ENCODE measurements around the gene P2RY11.

The P2RY11 gene

DNA sequence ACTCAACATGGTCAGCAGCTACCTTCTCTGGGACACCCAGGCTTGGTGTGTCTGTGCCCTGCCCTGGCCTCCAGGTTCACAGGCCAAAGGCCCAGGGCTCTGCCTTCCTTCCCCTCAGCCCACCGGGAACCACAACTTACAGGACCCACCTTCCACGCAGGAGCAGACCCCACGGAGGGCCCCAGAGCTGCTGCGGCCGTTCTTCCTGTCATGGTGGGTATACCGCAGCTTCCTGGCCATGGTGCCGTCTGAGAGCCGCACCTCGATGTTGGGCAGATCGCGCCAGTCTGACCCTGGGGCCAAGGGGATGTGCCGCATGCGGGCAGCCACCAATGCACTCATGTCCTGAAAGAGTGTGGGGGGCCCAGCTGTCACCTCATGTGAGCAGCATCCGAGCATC lies 25.4 kb downstream of the P2RY11 start:
- Mint-ChIP-seq H3K27ac (no peak overlapping the region), H3K36me3 (ENCODE audit: low read depth) (peaks cover 36% of the 10 kb centered on the region), H3K4me3 (no peak overlapping the region), H3K9me3 (no peaks in the 10 kb centered on the region), H3K27me3 (no peaks in the 10 kb centered on the region), H3K4me1 (no peaks in the 10 kb centered on the region)
- no peak for DNase-seq
- ATAC-seq = no peak

DNA sequence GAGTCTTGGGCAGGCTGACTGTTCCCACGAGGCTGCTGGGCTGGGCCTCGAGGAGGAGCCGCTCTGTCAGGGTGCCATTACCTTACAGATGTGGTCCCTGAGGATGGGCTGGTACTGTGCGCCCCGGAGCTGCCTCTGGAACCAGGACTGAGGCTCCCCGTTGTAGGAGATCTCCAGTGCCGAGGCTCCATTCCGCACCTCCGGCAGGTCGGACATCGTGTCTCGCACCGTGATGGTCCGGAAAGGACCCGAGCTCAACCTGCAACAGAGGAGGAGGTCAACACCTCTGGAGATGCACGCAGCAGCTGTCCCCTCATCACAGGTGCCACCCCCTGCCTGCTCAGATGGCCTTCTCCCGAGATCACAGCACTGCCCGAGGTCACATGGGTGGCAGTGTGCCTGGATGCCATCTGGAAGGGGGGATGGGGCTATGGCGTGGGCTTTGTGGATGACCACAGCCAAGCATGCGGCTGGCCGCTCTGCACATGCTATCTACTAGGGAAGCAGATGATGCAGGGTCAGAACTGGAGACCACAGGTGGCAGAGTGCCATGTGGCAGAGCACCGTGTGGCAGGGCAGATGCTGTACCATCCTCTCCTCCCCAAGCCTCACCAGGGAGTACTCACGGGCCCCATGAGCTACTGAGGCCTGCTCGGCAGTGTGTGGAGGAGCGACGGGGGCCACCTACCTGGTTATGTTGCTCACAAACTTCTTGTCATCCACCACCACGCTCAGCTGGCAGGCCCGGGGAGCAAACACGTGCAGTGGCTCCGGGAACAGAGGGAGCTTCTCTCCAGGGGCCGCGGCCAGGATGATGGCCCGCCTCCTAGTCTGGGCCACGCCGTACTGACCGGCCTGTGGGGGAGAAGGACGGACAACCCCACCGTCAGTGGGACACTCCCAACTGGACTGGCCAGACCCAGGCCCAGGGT lies 26.5 kb downstream of the P2RY11 start:
- no peak for ATAC-seq
- H3K27ac Mint-ChIP-seq = no peak overlapping the region
- peaks cover 37% of the 10 kb centered on the region for H3K36me3 Mint-ChIP-seq (ENCODE audit: low read depth)
- H3K4me3 Mint-ChIP-seq = no peak overlapping the region
- DNase-seq = no peak
- H3K4me1 Mint-ChIP-seq = peaks cover 3% of the 10 kb centered on the region
- no peaks in the 10 kb centered on the region for H3K9me3 Mint-ChIP-seq
- H3K27me3 Mint-ChIP-seq = no peaks in the 10 kb centered on the region

DNA sequence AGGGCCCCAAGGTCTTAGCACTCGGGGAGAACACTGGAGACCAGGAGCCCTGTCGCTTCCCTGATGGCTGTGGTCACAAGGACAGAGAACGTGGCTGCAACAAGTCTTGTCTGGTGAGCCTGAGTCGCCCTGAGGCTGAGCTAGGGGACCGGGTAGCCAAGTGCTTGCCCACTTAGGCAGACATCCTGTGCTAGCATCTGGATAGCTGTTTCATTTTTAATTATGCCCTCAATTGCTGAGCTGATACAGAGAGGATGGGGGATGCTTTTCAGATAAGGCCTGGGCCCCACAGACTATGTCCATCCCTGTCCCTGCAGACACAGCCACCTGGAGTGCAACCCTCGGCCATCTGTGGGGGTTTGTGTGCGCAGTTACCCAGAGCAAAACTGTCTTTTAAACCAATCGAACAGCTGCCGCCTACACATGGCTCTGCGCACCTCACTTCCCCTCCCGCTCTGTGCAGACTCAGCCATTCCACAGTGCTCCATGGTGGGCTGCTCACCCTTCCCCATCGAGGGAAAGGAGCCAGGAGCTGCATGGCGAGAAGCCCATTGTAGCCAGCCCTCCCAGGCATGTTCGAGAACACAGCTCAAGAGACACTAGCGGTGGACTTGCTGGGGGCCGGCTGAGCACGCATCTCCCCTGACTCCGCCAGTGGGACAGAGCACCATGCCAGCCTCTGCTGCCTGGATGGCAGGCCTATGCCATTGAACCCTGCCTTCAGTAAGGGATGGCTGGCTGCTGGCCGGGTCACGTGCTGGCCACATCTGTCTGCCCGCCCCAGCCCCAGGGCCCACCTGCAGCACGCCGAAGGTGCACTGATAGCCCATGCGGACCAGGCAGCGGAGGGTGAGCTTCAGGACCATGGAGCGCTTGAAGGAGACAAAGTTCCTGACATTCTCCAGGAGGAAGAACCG lies 27.6 kb downstream of the P2RY11 start:
- no peak for ATAC-seq
- Mint-ChIP-seq H3K27ac (no peak overlapping the region), H3K27me3 (no peaks in the 10 kb centered on the region), H3K9me3 (no peaks in the 10 kb centered on the region), H3K36me3 (ENCODE audit: low read depth) (peaks cover 43% of the 10 kb centered on the region), H3K4me1 (peaks cover 11% of the 10 kb centered on the region), H3K4me3 (no peak overlapping the region)
- no peak for DNase-seq

DNA sequence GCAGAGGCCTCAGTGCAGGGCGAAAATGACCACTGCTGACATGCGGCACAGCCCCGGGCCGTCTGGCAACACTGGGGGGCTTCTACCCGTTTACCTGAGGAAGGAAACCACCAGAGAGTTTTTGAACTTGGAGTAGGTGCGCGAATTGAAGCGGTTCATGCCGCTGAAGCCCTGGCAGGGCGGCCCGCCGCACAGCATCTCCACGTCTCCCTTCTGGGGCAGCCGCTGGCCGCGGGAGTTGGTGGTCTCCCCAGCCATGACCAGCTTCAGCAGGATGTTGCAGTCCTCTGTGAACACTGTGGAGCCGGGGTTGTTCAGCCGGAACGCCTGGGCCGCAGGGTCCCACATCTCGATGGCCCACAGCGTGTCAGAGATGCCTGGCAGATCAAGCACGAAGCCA lies 28.5 kb downstream of the P2RY11 start:
- H3K36me3 Mint-ChIP-seq (ENCODE audit: low read depth) = peaks cover 48% of the 10 kb centered on the region

DNA sequence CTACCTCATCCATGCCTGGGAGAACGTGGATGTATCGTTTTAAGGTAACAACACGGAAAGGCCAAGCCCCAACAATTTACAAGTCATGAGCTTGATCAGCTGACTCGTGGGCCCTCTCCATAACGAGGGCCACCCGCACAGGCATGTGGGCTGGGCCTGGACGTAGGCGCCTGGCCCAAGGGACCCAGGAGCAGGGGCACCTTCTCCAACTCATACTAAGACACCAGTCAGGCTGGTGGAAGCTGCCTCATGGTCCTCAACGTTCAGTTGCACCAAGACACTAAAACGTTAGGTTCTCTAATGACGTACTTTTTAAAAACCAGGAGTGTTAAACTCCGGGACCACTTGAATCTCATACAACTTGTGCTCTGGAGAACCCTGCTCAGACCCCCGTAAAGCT lies 30.0 kb downstream of the P2RY11 start:
- no peak overlapping the region for H3K4me3 Mint-ChIP-seq
- H3K36me3 Mint-ChIP-seq (ENCODE audit: low read depth) = peaks cover 60% of the 10 kb centered on the region
- H3K4me1 Mint-ChIP-seq = peaks cover 20% of the 10 kb centered on the region
- ATAC-seq (no peak), DNase-seq (no peak)
- no peaks in the 10 kb centered on the region for H3K27me3 Mint-ChIP-seq
- H3K9me3 Mint-ChIP-seq = no peaks in the 10 kb centered on the region
- H3K27ac Mint-ChIP-seq = no peak overlapping the region

More for the DNA sequence above, 28.5 kb downstream of the P2RY11 start:
- Mint-ChIP-seq H3K4me1 (peaks cover 13% of the 10 kb centered on the region), H3K4me3 (no peak overlapping the region), H3K9me3 (no peaks in the 10 kb centered on the region), H3K27ac (no peak overlapping the region), H3K27me3 (no peaks in the 10 kb centered on the region)
- ATAC-seq (no peak), DNase-seq (no peak)

DNA sequence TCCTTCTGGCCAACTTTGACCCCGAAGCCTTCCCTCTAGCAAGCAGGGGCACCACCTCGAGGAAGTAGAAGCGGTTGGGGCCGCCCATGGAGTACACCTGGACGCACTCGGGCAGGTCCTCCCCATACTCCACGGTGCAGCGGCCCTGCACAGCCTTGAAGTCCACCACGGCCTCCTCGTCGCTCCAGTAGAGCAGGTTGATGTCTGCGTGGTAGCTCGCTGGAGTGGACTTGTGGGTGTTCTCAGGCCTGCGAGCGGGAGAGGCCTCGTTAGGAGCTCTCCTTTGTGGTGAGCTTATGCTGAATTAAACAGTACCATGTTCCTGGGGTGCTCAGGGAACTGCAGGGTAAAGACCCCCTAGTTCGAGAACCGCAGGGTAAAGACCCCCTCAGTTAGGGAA lies 30.5 kb downstream of the P2RY11 start:
- Mint-ChIP-seq H3K9me3 (no peaks in the 10 kb centered on the region), H3K36me3 (ENCODE audit: low read depth) (peaks cover 61% of the 10 kb centered on the region), H3K4me1 (peaks cover 20% of the 10 kb centered on the region), H3K4me3 (no peak overlapping the region), H3K27me3 (no peaks in the 10 kb centered on the region), H3K27ac (no peak overlapping the region)
- ATAC-seq = no peak
- DNase-seq = no peak

DNA sequence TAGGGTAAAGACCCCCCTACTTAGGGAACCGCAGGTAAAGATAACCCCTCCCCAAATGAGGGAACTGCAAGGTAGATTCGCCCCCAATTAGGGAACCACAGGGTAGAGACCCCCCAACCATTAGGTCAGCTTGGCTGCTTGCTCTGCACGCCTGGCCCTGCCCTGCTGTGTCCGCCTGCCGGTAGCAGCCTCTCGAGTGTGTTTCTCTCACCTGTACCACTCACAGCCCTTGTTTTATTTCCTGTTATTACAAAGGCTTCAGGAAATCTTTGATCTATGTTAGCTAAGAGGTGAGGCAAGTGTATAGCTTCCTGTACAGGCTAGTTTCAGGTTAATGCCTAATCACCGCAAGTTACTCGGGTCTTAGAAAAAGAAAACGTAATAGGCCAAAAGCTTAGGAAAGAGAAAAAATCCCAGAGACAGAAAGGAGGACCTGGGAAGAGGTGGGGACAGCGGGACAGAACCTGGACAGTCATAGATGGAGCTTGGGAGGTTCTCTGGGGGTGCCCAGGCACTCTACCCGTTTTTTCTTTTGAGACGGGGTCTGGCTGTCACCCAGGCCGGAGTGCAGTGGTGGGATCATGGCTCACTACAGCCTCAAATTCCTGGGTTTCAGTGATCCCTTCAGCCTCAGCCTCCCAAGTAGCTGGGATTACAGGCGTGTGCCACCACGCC lies 31.3 kb downstream of the P2RY11 start:
- Mint-ChIP-seq H3K27me3 (no peaks in the 10 kb centered on the region), H3K9me3 (no peaks in the 10 kb centered on the region), H3K27ac (peak overlapping the region; percentile 71), H3K4me3 (no peak overlapping the region), H3K36me3 (ENCODE audit: low read depth) (peaks cover 61% of the 10 kb centered on the region), H3K4me1 (peaks cover 20% of the 10 kb centered on the region)
- ATAC-seq (no peak), DNase-seq (no peak)

DNA sequence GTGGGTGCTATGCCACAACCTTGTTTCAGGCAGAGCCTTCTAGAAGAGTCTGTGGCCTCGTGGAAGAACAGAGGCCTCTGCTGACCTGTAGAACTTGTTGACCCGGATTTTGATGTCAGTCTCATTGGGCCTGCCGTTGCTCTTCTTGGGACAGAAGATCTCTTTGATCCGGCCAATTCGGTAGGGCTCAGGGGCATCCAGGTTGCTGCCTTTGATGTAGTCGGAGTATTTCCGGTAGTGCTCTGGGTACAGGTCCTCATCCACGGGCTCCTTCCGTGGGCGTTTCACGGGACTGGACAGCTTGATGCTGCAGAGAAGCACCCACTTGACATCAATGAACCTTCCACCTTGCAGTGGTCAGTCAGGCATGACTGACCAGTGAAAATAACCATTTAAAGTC lies 32.2 kb downstream of the P2RY11 start:
- Mint-ChIP-seq H3K36me3 (ENCODE audit: low read depth) (peaks cover 66% of the 10 kb centered on the region), H3K4me1 (peaks cover 20% of the 10 kb centered on the region), H3K27ac (peak overlapping the region; percentile 71), H3K27me3 (no peaks in the 10 kb centered on the region), H3K4me3 (no peak overlapping the region), H3K9me3 (no peaks in the 10 kb centered on the region)
- DNase-seq = no peak
- ATAC-seq = no peak

DNA sequence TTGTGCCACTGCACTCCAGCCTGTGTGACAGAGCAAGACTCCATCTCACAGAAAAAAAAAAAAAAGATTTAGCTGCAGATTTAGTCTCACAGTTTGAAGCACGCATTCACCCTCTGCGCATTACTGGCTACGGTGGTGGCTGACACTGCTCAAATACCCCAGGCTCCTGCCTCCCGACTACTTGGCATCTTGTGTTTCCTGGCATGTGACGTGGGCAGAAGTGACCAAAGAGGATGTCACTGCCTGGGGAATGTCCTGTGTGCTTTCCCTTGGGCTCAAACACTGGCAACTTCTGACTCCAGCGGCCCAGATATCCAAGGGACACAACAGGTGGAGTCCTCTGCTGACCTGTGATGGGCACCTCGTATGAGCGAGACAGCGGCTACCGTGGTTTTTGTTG lies 32.9 kb downstream of the P2RY11 start:
- no peaks in the 10 kb centered on the region for H3K27me3 Mint-ChIP-seq
- no peak overlapping the region for H3K4me3 Mint-ChIP-seq
- DNase-seq = no peak
- H3K36me3 Mint-ChIP-seq (ENCODE audit: low read depth) = peaks cover 68% of the 10 kb centered on the region
- no peak for ATAC-seq
- peaks cover 20% of the 10 kb centered on the region for H3K4me1 Mint-ChIP-seq
- no peaks in the 10 kb centered on the region for H3K9me3 Mint-ChIP-seq
- peak overlapping the region; percentile 46 for H3K27ac Mint-ChIP-seq

DNA sequence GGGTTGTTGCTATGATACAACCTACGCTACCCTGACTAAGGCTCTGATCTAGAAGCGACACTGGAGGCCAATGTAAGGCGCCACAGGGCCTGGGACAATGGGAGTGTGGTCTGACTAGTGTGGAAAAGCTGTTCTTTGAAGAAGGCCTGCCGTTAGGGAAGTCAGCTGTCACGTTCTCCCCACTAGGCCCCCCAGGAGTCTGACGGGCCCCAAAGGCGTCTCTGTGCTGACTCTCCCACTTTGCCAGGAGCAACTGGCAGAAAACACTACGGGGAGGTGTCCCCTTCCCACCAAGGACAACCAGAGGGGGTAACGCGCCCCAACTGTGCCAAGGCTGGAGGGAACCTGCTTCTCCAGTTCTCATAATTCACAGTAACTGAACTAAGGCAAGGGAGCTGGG lies 33.5 kb downstream of the P2RY11 start:
- ATAC-seq = peak; percentile 16
- Mint-ChIP-seq H3K9me3 (no peaks in the 10 kb centered on the region), H3K4me1 (peaks cover 20% of the 10 kb centered on the region), H3K27ac (peak overlapping the region; percentile 46), H3K27me3 (no peaks in the 10 kb centered on the region), H3K36me3 (ENCODE audit: low read depth) (peaks cover 70% of the 10 kb centered on the region), H3K4me3 (no peak overlapping the region)
- DNase-seq = no peak

DNA sequence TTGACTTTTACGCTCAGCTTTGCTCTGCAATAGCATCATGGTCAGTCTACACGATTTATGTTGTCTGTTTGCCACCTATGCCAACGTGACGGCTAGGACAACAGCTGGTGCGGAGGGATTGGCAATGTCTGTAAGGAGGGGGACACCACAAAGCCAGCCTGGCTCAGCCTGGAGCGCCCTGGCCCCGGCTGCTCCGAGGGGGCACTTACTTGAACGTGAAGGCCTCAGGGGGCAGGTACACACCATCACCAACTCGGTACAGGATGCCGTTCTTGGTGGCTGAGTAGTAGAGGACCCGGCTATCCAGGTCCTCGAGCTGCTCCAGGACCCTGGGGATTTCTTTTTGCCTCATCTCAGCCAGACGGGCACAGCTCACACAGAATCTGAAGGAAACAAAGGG lies 34.6 kb downstream of the P2RY11 start:
- Mint-ChIP-seq H3K27ac (peak overlapping the region; percentile 9), H3K36me3 (ENCODE audit: low read depth) (peaks cover 72% of the 10 kb centered on the region), H3K4me1 (peaks cover 20% of the 10 kb centered on the region), H3K4me3 (no peak overlapping the region), H3K27me3 (no peaks in the 10 kb centered on the region), H3K9me3 (no peaks in the 10 kb centered on the region)
- no peak for DNase-seq
- no peak for ATAC-seq

DNA sequence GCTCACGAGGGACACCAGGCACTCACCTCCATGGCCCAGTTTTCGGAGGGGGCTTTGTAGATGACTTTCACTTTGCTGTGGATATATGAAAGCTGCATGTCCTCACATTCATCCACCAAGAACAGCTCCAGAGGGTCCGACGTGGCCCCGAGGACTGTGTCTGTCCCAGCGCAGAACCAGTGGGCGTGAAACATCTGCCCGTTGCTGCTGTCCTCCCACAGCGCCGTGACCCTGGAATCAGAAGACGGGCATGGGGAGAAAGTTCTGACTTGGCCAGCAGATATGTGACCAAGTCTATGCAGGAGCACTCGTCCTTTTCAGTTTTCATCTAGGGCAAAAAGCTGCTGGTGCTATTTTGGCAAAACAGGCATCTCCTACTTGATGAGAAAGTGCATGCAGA lies 37.9 kb downstream of the P2RY11 start:
- Mint-ChIP-seq H3K27ac (no peak overlapping the region), H3K4me1 (peaks cover 9% of the 10 kb centered on the region), H3K4me3 (no peak overlapping the region), H3K9me3 (no peaks in the 10 kb centered on the region), H3K27me3 (no peaks in the 10 kb centered on the region), H3K36me3 (ENCODE audit: low read depth) (peaks cover 76% of the 10 kb centered on the region)
- no peak for DNase-seq
- no peak for ATAC-seq

DNA sequence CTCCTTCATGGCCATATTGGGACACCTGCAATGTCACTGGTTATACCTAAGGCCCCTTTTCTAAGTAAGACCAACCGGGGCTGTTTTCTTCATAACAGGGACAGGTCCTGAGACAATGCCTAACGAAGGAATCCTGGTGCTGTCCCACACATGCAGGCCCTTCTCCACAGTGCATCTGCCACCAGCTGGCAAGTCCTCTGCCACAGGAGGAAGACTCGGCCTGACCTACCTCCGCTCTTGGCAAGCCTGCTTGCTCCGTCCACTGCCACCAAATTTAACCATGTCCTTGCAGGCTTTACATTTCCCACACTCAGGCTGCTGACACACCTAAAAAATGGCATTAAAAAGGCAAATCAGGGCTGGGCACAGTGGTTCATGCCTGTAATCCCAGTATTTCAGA lies 40.0 kb downstream of the P2RY11 start:
- Mint-ChIP-seq H3K27me3 (no peaks in the 10 kb centered on the region), H3K4me3 (no peak overlapping the region), H3K27ac (no peak overlapping the region), H3K36me3 (ENCODE audit: low read depth) (peaks cover 75% of the 10 kb centered on the region), H3K9me3 (no peaks in the 10 kb centered on the region), H3K4me1 (no peaks in the 10 kb centered on the region)
- ATAC-seq (no peak), DNase-seq (no peak)

DNA sequence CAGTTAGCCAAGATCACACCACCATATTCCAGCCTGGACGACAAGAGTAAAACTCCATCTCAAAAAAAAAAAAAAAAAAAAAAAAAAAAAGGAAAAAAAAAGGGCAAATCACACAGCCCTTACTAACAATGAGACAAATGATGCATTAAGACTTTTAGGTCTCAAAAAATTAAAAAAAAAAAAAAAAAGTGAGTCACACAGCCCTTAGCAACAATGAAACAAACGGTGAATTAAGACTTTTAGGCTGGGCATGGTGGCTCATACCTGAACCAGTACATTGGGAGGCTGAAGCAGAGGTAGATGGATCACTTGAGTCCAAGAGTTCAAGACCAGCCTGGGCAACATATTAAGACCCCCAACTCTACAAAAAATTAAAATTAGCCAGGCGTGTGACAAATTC lies 40.6 kb downstream of the P2RY11 start:
- Mint-ChIP-seq H3K27ac (no peak overlapping the region), H3K36me3 (ENCODE audit: low read depth) (peaks cover 76% of the 10 kb centered on the region), H3K4me1 (no peaks in the 10 kb centered on the region), H3K4me3 (no peak overlapping the region), H3K27me3 (no peaks in the 10 kb centered on the region), H3K9me3 (no peaks in the 10 kb centered on the region)
- ATAC-seq = no peak
- no peak for DNase-seq

Data from activated naive CD8-positive, alpha-beta T cell treated with anti-CD3 and anti-CD28 coated beads, Interleukin-2, amount 50 U/mL, for 24 hours (primary cell).